Lower leg skin (tissue), 4 donors: ENCODE data around the gene NEAT1. TPM values are rescaled to one million over a fixed set of nuclear protein-coding genes. Genes with fewer than 3 reads are reported as not detected.

Experiments
- DNase-seq, 2 donors: peaks; one replicate each; pipeline ENCODE4 v3.0.0-alpha.2; 2019; ENCODE audit warnings: low spot score in 2 of 2
- H3K4me3 ChIP-seq: fragments of 200-600 bp; sonication (generic); 2 replicates; pipeline ENCODE4 v1.5.1; 2017; ENCODE audit warnings: mild to moderate bottlenecking, low read depth; ENCODE audit not compliant: poor library complexity, severe bottlenecking
- POLR2A ChIP-seq, 2 donors: fragments of 450-650 bp; IDR thresholded peaks; one replicate each; pipeline ENCODE4 v1.6.1; 2016 to 2017; ENCODE audit warnings: antibody characterized with exemption in 2 of 2, mild to moderate bottlenecking in 1 of 2, moderate library complexity in 1 of 2
- WGBS, 2 donors: methylation state at CpG; one replicate each; pipeline ENCODE4 v1.1.5; 2018; 5-methylcytosine and 5-hydroxymethylcytosine counted together
- intact Hi-C: fragments of 100-400 bp; cut with DNase I; formaldehyde crosslinking; loops from one replicate; pipeline ENCODE4 v1.15.0; 2023; ENCODE audit warnings: low total_unique reads
- total RNA-seq, 4 donors: library from RNA; depleted of rRNA; stranded (reverse); fragments of >200 nt; gene quantifications; one replicate each; pipeline ENCODE4 v1.1.0, GENCODE V29; 2016
- TF ChIP-seq, protein P1 (sequence below), 3 donors: fragments of 450-650 bp; IDR thresholded peaks; one replicate each; pipeline ENCODE4 v1.5.1; 2016; ENCODE audit warnings: antibody characterized with exemption in 3 of 3, mild to moderate bottlenecking in 3 of 3, moderate library complexity in 2 of 3

NEAT1 gene
- total RNA-seq, 4 donors from 2014 or later: 147 to 645 (median 301) TPM

DNA sequence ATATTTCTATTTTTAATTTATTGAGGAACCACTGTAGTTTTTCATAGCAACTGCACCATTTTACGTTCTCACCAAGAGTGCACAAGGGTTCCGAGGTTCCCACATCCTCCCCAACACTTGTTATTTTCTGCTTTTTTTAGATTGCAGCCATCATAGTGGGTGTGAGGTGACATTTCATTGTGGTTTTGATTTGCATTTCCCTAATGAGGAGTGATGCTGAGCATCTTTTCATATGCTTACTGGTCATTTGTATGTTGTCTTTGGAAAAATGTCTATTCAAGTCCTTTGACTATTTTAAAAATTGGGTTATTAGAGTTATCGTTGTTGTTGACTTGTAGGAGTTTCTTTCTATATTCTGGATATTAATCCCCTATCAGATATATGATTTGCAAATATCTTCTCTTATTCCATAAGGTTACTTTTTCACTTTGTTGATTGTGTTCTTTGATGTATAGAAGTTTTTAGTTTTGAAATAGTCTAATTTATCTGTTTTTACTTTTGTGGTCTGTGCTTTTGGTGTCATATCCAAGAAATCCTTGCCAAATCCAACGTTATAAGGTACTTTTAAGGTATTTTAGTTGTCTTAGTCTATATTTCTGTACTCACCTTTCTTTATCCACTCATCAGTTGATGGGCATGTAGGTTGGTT, 9.0 kb downstream of the NEAT1 start:
- TF ChIP-seq, protein P1, sequence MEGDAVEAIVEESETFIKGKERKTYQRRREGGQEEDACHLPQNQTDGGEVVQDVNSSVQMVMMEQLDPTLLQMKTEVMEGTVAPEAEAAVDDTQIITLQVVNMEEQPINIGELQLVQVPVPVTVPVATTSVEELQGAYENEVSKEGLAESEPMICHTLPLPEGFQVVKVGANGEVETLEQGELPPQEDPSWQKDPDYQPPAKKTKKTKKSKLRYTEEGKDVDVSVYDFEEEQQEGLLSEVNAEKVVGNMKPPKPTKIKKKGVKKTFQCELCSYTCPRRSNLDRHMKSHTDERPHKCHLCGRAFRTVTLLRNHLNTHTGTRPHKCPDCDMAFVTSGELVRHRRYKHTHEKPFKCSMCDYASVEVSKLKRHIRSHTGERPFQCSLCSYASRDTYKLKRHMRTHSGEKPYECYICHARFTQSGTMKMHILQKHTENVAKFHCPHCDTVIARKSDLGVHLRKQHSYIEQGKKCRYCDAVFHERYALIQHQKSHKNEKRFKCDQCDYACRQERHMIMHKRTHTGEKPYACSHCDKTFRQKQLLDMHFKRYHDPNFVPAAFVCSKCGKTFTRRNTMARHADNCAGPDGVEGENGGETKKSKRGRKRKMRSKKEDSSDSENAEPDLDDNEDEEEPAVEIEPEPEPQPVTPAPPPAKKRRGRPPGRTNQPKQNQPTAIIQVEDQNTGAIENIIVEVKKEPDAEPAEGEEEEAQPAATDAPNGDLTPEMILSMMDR (IDR thresholded peaks at IDR 0.05): no peak
- TF ChIP-seq POLR2A (IDR thresholded peaks at IDR 0.05): no peak
- DNase-seq: peak in 1 of 2 donors; percentile 48
- H3K4me3 ChIP-seq: no peak overlapping the region
- intact Hi-C loops: no loop called here
- WGBS, 2 donors: 23 to 24% methylated on average over 4 of the region's 4 CpGs

DNA sequence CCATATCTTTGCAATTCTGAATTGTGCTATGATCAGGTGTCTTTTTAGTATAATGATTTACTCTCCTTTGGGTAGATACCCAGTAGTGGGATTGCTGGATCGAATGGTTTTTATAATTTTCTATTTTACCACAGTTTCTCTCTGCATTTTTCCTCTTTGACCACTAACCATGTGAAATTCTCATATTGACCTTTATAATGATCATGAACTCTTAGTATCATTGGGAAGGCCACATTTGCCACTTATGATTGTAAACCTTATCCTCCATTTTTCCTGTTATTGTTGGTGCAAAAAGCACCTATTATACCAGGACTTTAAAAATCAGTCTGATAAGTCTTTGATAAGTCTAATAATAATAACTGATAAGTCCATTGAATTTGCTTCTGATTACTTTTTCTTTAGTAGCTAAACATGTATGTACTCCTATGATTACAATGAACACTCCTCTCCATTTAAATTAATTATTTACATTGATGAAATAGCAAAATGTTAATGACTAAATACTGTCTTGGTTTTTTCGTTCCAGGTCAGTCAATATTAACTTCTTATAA, 9.6 kb downstream of the NEAT1 start:
- no peak for DNase-seq
- intact Hi-C loops: no loop called here
- no peak overlapping the region for H3K4me3 ChIP-seq
- 51 to 54% methylated on average over 2 of the region's 2 CpGs for WGBS, 2 donors
- TF ChIP-seq POLR2A (IDR thresholded peaks at IDR 0.05): no peak
- TF ChIP-seq, protein P1 (IDR thresholded peaks at IDR 0.05): no peak

DNA sequence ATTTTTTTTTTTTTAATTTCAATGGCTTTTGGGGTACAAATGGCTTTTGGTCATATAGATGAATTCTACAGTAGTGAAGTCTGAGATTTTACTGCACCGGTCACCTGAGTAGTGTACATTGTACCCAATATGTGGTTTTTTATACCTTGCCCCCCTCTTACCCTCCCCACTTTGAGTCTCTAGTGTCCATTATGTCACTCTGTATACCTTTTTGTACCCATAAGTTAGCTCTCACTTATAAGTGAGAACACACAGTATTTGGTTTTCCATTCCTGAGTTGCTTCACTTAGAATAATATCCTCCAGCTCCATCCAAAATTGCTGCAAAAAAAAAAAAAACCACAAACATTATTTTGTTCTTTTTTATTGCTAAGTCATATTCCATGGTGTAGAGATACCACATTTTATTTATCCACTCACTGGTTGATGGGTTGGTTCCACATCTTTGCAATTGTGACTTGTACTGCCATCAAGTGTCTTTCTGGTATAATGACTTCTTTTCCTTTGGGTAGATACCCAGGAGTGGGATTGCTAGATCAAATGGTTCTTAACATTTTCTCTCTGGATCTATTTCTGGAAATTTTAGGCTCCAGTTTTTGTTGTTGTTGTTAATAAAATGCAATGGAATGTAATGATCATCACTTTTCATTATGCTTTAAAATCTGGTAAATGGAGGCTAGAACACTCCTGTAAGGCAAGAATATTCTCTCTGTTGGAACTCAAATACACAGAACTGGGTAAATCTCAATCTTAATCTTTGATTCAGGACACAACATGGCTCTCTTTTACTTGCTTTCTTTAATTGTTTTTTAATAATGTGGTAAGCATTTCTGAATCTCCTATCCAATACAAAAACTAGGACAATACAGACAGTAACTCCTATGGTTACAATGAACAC, 10.3 kb downstream of the NEAT1 start:
- TF ChIP-seq, protein P1 (IDR thresholded peaks at IDR 0.05): no peak
- TF ChIP-seq POLR2A (IDR thresholded peaks at IDR 0.05): no peak
- 94 to 100% methylated on average over 1 of the region's 1 CpG for WGBS, 2 donors

DNA sequence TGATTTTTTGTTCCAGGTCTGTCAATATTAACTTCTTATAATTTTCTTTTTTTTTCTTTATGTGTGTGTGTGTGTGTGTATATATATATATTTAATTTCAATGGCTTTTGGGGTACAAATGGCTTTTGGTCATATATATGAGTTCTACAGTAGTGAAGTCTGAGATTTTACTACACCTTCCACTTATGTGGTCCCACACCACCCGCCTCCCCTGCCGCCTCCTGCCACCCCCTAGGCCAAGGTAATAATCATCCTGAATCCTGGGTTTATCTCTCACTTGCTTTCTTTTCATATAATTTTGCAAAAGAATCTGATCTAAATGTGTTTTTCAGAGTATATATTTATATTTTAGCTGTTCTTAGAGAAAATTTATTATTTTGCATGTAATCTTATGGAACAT, 11.1 kb downstream of the NEAT1 start:
- intact Hi-C loops: no loop called here
- H3K4me3 ChIP-seq: no peak overlapping the region
- DNase-seq: peak in 1 of 2 donors; percentile 77
- TF ChIP-seq POLR2A (IDR thresholded peaks at IDR 0.05): no peak
- TF ChIP-seq, protein P1 (IDR thresholded peaks at IDR 0.05): no peak
- 93 to 95% methylated on average over 2 of the region's 2 CpGs for WGBS, 2 donors

More for the DNA sequence above, 10.3 kb downstream of the NEAT1 start:
- no peak for DNase-seq
- intact Hi-C loops: no loop called here
- no peak overlapping the region for H3K4me3 ChIP-seq

DNA sequence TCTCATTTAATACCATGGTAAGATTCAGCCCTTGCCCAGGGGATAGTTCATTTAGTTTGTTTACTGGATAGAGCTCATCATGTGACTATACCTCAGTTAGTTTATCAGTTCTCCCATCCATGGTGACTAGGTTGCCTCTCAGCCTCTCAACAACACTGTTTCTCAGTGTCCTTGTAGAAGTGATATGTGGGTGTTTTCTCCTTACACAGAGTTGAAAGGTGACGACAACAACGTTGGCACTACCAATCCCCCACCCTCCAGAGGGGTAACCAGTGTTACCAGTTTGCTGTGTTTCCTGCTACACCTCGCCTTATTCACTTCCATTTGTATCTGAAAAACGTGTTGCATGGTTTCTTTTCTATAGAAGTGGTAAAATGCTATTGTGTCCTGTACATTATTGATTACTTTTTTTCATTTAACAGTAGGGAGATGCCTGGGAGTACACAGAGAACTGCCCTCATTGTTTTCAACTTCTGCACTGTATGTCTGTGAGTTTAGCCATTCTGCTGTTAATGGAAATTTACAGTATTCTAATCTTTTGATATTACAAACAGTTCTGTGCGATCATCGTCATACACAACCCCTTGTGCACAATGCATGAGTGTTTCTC, 11.6 kb downstream of the NEAT1 start:
- WGBS, 2 donors: 41 to 48% methylated on average over 6 of the region's 6 CpGs
- peak in 1 of 2 donors; percentile 77 for DNase-seq
- no peak overlapping the region for H3K4me3 ChIP-seq

More for the DNA sequence above, 11.6 kb downstream of the NEAT1 start:
- TF ChIP-seq POLR2A (IDR thresholded peaks at IDR 0.05): no peak
- TF ChIP-seq, protein P1 (IDR thresholded peaks at IDR 0.05): no peak
- intact Hi-C loops: no loop called here
